GM18519 (cell line): ENCODE data around the gene PAK1.

Experiments
- ATAC-seq: cut with Tn5 transposase; IDR thresholded peaks from one replicate; pipeline ENCODE4 v1.9.1; 2021; ENCODE audit warnings: mild to moderate bottlenecking, moderate library complexity; ENCODE audit not compliant: unreplicated experiment, low FRiP score

Gene PAK1

GRCh38 chr11:77475206-77475605, 1.3 kb upstream of the PAK1 start:
- ATAC-seq, result no peak

- ATAC-seq, result no peak
Measured at GRCh38 chr11:77474684-77475060, 778 bp upstream of the PAK1 start.

GRCh38 chr11:77472991-77473800, 698 bp downstream of the PAK1 start:
- no peak for ATAC-seq

- no peak for ATAC-seq
Measured at GRCh38 chr11:77471558-77472193, 2.2 kb downstream of the PAK1 start.

- ATAC-seq, result no peak
Measured at GRCh38 chr11:77470971-77471370, 2.9 kb downstream of the PAK1 start.

GRCh38 chr11:77470504-77470903, 3.4 kb downstream of the PAK1 start:
- ATAC-seq, result no peak

GRCh38 chr11:77468527-77468926, 5.4 kb downstream of the PAK1 start:
- ATAC-seq, result no peak

GRCh38 chr11:77467993-77468392, 5.9 kb downstream of the PAK1 start:
- ATAC-seq, result no peak

- ATAC-seq, result no peak
Measured at GRCh38 chr11:77467233-77467632, 6.7 kb downstream of the PAK1 start.

GRCh38 chr11:77457340-77457739, 16.6 kb downstream of the PAK1 start:
- no peak for ATAC-seq

- ATAC-seq, result no peak
Measured at GRCh38 chr11:77455740-77456139, 18.2 kb downstream of the PAK1 start.

GRCh38 chr11:77454867-77455655, 18.8 kb downstream of the PAK1 start:
- ATAC-seq, result no peak

GRCh38 chr11:77450227-77450626, 23.7 kb downstream of the PAK1 start:
- no peak for ATAC-seq

GRCh38 chr11:77449784-77450183, 24.1 kb downstream of the PAK1 start:
- ATAC-seq, result no peak

GRCh38 chr11:77449060-77449521, 24.8 kb downstream of the PAK1 start:
- peak; percentile 49 for ATAC-seq

- ATAC-seq, result no peak
Measured at GRCh38 chr11:77448269-77448668, 25.6 kb downstream of the PAK1 start.

GRCh38 chr11:77446911-77447629, 26.8 kb downstream of the PAK1 start:
- ATAC-seq, result no peak

GRCh38 chr11:77444261-77444660, 29.6 kb downstream of the PAK1 start:
- no peak for ATAC-seq

GRCh38 chr11:77442394-77443053, 31.4 kb downstream of the PAK1 start:
- no peak for ATAC-seq

- ATAC-seq, result no peak
Measured at GRCh38 chr11:77441426-77441825, 32.5 kb downstream of the PAK1 start.
